Esophagus squamous epithelium (tissue), 5 donors: ENCODE data around the gene CPNE5. TPM values are rescaled to one million over a fixed set of nuclear protein-coding genes. Genes with fewer than 3 reads are reported as not detected.
A peak's percentile ranks its signal among the peaks of the same experiment; 100 is the strongest.

ENCODE experiments used
- DNase-seq: peaks from one replicate; lab custom pipeline; 2025; lab: John Stamatoyannopoulos, UW
- H3K27ac ChIP-seq, 4 donors: fragments of 200-600 bp; sonication (generic); one replicate each; pipeline ENCODE4 v1.5.1; 2016 to 2019; ENCODE audit warnings: mild to moderate bottlenecking in 1 of 4
- H3K27me3 ChIP-seq, 4 donors: fragments of 200-600 bp; sonication (generic); 1 replicate in 3 of 4; 2 replicates in 1 of 4; pipeline versions ENCODE4 v1.5.1 to v1.6.0; 2017 to 2021; ENCODE audit warnings: antibody characterized with exemption in 1 of 4
- H3K36me3 ChIP-seq, 3 donors: fragments of 200-600 bp; sonication (generic); one replicate each; pipeline ENCODE4 v1.5.1; 2016 to 2019
- H3K4me1 ChIP-seq, 3 donors: fragments of 200-600 bp; sonication (generic); one replicate each; pipeline ENCODE4 v1.5.1; 2017 to 2019
- H3K4me3 ChIP-seq, 4 donors: fragments of 200-600 bp; sonication (generic); 1 replicate in 3 of 4; 2 replicates in 1 of 4; pipeline ENCODE4 v1.5.1; 2016 to 2019; ENCODE audit warnings: mild to moderate bottlenecking in 2 of 4, moderate library complexity in 1 of 4
- H3K9me3 ChIP-seq, 3 donors: fragments of 200-600 bp; sonication (generic); one replicate each; pipeline ENCODE4 v1.5.1; 2016 to 2019
- CTCF ChIP-seq, 6 experiments: fragments of 450-650 bp in 4 of 6; fragments of 200-600 bp in 2 of 6; sonication (generic) in 2 of 6; IDR thresholded peaks; one replicate each; pipeline ENCODE4 v1.5.1; 2016 to 2019; ENCODE audit warnings: antibody characterized with exemption in 6 of 6, mild to moderate bottlenecking in 4 of 6, moderate library complexity in 4 of 6
- POLR2A ChIP-seq, 4 donors: fragments of 450-650 bp; IDR thresholded peaks; one replicate each; pipeline ENCODE4 v1.6.1; 2017; ENCODE audit warnings: antibody characterized with exemption in 4 of 4, mild to moderate bottlenecking in 4 of 4, moderate library complexity in 3 of 4
- WGBS, 2 donors: methylation state at CpG; one replicate each; pipeline ENCODE4 v1.1.5; 2018; 5-methylcytosine and 5-hydroxymethylcytosine counted together
- intact Hi-C: fragments of 100-400 bp; cut with DNase I; formaldehyde crosslinking; loops from one replicate; pipeline ENCODE4 v1.15.0; 2022
- total RNA-seq, 4 donors: library from RNA; depleted of rRNA; stranded (reverse); fragments of >200 nt; gene quantifications; one replicate each; pipeline ENCODE4 v1.1.0, GENCODE V29; 2016
- donor health status: DM: yes; HTN: yes; CAD: no.

CPNE5 gene
- total RNA-seq, 4 donors from 2014 or later: 1.2 to 2.5 (median 1.5) TPM

- H3K4me1 ChIP-seq: peaks cover 12 to 28% (median 12%) of the 10 kb centered on the region in 3 donors
- H3K27me3 ChIP-seq: no peaks in the 10 kb centered on the region
- TF ChIP-seq POLR2A (IDR thresholded peaks at IDR 0.05) (no peak), CTCF (IDR thresholded peaks at IDR 0.05) (no peak)
- peak overlapping the region in 2 of 4 donors; percentile 64 for H3K27ac ChIP-seq
- WGBS, 2 donors: 57 to 59% methylated on average over 22 to 27 of the region's 27 CpGs
- H3K36me3 ChIP-seq: no peaks in the 10 kb centered on the region
- intact Hi-C loops: no loop called here
- H3K9me3 ChIP-seq: no peaks in the 10 kb centered on the region
- no peak for DNase-seq
- H3K4me3 ChIP-seq: no peak overlapping the region
Observed at GRCh38 chr6:36692861-36693702, 146.2 kb downstream of the CPNE5 start.

GRCh38 chr6:36692220-36692619 is 147.0 kb downstream of the CPNE5 start:
- DNase-seq: peak; percentile 27
- intact Hi-C loops: no loop called here

GRCh38 chr6:36691612-36692011 is 147.6 kb downstream of the CPNE5 start:
- no peak for DNase-seq
- 86 to 94% methylated on average over 2 of the region's 2 CpGs for WGBS, 2 donors
- Histone ChIP-seq H3K27me3 (no peaks in the 10 kb centered on the region), H3K27ac (peak overlapping the region in 3 of 4 donors; percentile 12 to 64 (median 64)), H3K9me3 (no peaks in the 10 kb centered on the region), H3K36me3 (peaks cover 5 to 14% (median 9%) of the 10 kb centered on the region in 3 donors), H3K4me1 (peaks cover 12 to 28% (median 12%) of the 10 kb centered on the region in 3 donors), H3K4me3 (no peak overlapping the region)
- intact Hi-C loops: no loop called here
- TF ChIP-seq CTCF (IDR thresholded peaks at IDR 0.05) (no peak), POLR2A (IDR thresholded peaks at IDR 0.05) (no peak)

More at GRCh38 chr6:36692220-36692619, 147.0 kb downstream of the CPNE5 start:
- Histone ChIP-seq H3K36me3 (peaks cover 0 to 8% (median 3%) of the 10 kb centered on the region in 3 donors), H3K9me3 (no peaks in the 10 kb centered on the region), H3K27ac (peak overlapping the region in 3 of 4 donors; percentile 12 to 64 (median 64)), H3K4me1 (peaks cover 12 to 28% (median 12%) of the 10 kb centered on the region in 3 donors), H3K4me3 (no peak overlapping the region), H3K27me3 (no peaks in the 10 kb centered on the region)
- 13 to 56% methylated on average over 1 to 3 of the region's 3 CpGs for WGBS, 2 donors
- TF ChIP-seq POLR2A (IDR thresholded peaks at IDR 0.05) (no peak), CTCF (IDR thresholded peaks at IDR 0.05) (no peak)

GRCh38 chr6:36691011-36691410 is 148.2 kb downstream of the CPNE5 start:
- DNase-seq: no peak
- WGBS, 2 donors: 86 to 96% methylated on average over 4 of the region's 4 CpGs
- peaks cover 12 to 34% (median 12%) of the 10 kb centered on the region in 3 donors for H3K4me1 ChIP-seq

More at GRCh38 chr6:36691011-36691410, 148.2 kb downstream of the CPNE5 start:
- H3K9me3 ChIP-seq: no peaks in the 10 kb centered on the region
- H3K27me3 ChIP-seq: no peaks in the 10 kb centered on the region
- no peak overlapping the region for H3K4me3 ChIP-seq
- H3K27ac ChIP-seq: no peak overlapping the region
- H3K36me3 ChIP-seq: peaks cover 11 to 20% (median 15%) of the 10 kb centered on the region in 3 donors
- intact Hi-C loops: no loop called here
- TF ChIP-seq CTCF (IDR thresholded peaks at IDR 0.05) (no peak), POLR2A (IDR thresholded peaks at IDR 0.05) (no peak)

Other genes with a start within 250 kb of the CPNE5 start
- 100 to 1,000 TPM; 111 to 213 (median 185) TPM for gene SRSF3, start 245.1 kb downstream of the CPNE5 start, total RNA-seq
- gene CDKN1A, start 160.7 kb downstream of the CPNE5 start, total RNA-seq: 100 to 1,000 TPM in 2 of 4 donors, 10 to 100 TPM in 2; 86.8 to 209 (median 131) TPM
- gene RAB44, start 141.6 kb downstream of the CPNE5 start, total RNA-seq: under 1 TPM in 3 of 4 donors, not detected in 1; 0.11 to 0.76 (median 0.18) TPM
- 10 to 100 TPM; 13.4 to 35.4 (median 28.7) TPM for gene PPIL1, start 35.4 kb upstream of the CPNE5 start, total RNA-seq
- gene C6orf89, start 46.5 kb upstream of the CPNE5 start, total RNA-seq: 10 to 100 TPM; 18.6 to 34.9 (median 23.1) TPM
- gene PI16, start 115.3 kb upstream of the CPNE5 start, total RNA-seq: 1 to 10 TPM; 1.0 to 8.4 (median 2.2) TPM
- 100 to 1,000 TPM; 101 to 153 (median 111) TPM for gene MTCH1, start 146.8 kb upstream of the CPNE5 start, total RNA-seq
- gene FGD2, start 166.2 kb upstream of the CPNE5 start, total RNA-seq: 10 to 100 TPM in 1 of 4 donors, 1 to 10 TPM in 3; 2.6 to 13.4 (median 5.3) TPM